ENCODE data around the gene PEX26. TPM values are rescaled to one million over a fixed set of nuclear protein-coding genes. Genes with fewer than 3 reads are reported as not detected.
A peak's percentile ranks its signal among the peaks of the same experiment; 100 is the strongest.
"Not testable (repeated sequence)": the region's sequence is repeated elsewhere in the genome, so short reads cannot be mapped to it uniquely, and the experiment has no call there.

Gene PEX26
- total RNA-seq, 4 donors from 2014 or later = 31.7 to 47.3 (median 39.1) TPM

DNA sequence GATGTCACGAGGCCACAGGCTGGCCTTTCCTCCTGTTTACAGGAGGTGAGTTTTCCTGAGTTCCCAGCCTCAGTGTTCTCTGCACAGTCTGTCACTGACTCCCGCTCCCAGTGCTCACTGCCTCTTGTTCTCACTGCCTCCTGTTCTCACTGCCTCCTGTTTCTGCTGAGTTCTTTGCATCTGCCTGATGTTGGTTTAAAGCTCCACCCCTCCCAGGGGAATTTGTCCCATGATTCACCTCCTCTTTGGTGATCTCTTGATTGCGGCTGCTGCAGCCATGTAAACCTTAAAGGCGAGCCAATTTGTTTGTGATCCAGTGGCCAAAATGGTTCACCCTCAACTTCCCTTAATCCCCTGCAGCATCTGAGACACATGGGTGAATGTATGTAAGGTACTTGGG is 26.8 kb downstream of the PEX26 start:
- H3K36me3 ChIP-seq = no peaks in the 10 kb centered on the region
- no peaks in the 10 kb centered on the region for H3K4me1 ChIP-seq
- TF ChIP-seq EP300 (IDR thresholded peaks at IDR 0.05) = no peak
- TF ChIP-seq POLR2AphosphoS5 (IDR thresholded peaks at IDR 0.05) = no peak
- no peak for TF ChIP-seq POLR2A (IDR thresholded peaks at IDR 0.05)
- TF ChIP-seq, protein P1, sequence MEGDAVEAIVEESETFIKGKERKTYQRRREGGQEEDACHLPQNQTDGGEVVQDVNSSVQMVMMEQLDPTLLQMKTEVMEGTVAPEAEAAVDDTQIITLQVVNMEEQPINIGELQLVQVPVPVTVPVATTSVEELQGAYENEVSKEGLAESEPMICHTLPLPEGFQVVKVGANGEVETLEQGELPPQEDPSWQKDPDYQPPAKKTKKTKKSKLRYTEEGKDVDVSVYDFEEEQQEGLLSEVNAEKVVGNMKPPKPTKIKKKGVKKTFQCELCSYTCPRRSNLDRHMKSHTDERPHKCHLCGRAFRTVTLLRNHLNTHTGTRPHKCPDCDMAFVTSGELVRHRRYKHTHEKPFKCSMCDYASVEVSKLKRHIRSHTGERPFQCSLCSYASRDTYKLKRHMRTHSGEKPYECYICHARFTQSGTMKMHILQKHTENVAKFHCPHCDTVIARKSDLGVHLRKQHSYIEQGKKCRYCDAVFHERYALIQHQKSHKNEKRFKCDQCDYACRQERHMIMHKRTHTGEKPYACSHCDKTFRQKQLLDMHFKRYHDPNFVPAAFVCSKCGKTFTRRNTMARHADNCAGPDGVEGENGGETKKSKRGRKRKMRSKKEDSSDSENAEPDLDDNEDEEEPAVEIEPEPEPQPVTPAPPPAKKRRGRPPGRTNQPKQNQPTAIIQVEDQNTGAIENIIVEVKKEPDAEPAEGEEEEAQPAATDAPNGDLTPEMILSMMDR (IDR thresholded peaks at IDR 0.05) = no peak
- H3K27ac ChIP-seq = no peak overlapping the region
- H3K9me3 ChIP-seq = no peaks in the 10 kb centered on the region
- no peaks in the 10 kb centered on the region for H3K27me3 ChIP-seq
- no peak for DNase-seq (ENCODE audit: low spot score in 2 of 2)
- WGBS = 84% methylated on average over 3 of the region's 4 CpGs
- no peak overlapping the region for H3K4me3 ChIP-seq

DNA sequence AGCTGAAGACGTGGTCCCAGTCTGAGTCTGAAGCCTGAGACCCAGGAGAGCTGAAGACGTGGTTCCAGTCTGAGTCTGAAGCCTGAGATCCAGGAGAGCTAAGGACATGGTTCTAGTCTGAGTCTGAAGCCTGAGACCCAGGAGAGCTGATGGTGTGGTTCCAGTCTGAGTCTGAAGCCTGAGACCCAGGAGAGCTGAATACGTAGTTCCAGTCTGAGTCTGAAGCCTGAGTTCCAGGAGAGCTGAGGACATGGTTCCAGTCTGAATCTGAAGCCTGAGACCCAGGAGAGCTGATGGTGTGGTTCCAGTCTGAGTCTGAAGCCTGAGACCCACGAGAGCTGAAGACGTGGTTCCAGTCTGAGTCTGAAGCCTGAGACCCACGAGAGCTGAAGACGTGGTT is 28.2 kb downstream of the PEX26 start:
- H3K27ac ChIP-seq; H3K9me3 ChIP-seq; H3K27me3 ChIP-seq; H3K36me3 ChIP-seq; DNase-seq (ENCODE audit: low spot score in 2 of 2); H3K4me3 ChIP-seq: not testable (repeated sequence)
- peaks cover 13% of the 10 kb centered on the region for H3K4me1 ChIP-seq
- WGBS = 92% methylated on average over 7 of the region's 7 CpGs

DNA sequence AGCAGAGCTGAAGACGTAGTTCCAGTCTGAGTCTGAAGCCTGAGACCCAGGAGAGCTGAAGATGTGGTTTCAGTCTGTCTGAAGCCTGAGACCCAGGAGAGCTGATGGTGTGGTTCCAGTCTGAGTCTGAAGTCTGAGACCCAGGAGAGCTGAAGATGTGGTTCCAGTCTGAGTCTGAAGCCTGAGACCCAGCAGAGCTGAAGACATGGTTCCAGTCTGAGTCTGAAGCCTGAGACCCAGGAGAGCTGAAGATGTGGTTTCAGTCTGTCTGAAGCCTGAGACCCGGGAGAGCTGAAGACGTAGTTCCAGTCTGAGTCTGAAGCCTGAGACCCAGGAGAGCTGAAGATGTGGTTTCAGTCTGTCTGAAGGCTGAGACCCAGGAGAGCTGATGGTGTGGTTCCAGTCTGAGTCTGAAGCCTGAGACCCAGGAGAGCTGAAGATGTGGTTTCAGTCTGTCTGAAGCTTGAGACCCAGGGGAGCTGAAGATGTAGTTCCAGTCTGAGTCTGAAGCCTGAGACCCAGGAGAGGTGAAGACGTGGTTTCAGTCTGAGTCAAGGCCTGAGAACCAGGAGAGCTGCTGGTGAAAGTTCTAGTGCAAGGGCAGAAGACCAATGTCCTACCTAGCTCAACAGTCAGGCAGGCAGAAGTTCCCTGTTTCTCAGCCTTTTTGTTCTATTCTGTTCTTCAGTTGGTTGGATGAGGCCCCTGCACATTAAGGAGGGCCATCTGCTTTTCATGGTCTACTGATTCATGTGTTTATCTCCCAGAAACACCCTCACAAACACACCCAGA is 29.0 kb downstream of the PEX26 start:
- 95% methylated on average over 2 of the region's 4 CpGs for WGBS
- not testable (repeated sequence) for H3K27me3 ChIP-seq; DNase-seq (ENCODE audit: low spot score in 2 of 2); H3K36me3 ChIP-seq; H3K27ac ChIP-seq; H3K4me3 ChIP-seq; H3K9me3 ChIP-seq
- peaks cover 21% of the 10 kb centered on the region for H3K4me1 ChIP-seq

DNA sequence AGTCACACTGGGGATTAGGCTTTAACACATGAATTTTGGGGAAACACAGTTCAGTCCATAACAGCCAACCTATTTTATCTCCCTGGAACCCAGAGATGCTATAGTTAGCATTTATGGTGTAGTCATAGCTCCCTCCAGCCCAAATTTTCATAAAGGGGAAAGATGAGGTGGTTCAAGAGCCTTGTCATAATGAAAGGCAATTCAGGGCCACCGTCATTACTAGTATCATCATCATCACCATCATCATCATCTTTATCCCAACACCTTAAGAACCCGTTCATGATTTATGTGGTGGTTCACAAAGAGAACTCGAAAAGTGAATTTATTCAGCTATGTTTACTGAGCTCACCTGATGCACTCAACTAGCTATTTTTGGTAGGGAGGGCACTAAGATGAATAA is 30.4 kb downstream of the PEX26 start:
- H3K4me3 ChIP-seq = no peak overlapping the region
- peaks cover 22% of the 10 kb centered on the region for H3K4me1 ChIP-seq
- no peak overlapping the region for H3K27ac ChIP-seq
- H3K27me3 ChIP-seq = peaks cover 5% of the 10 kb centered on the region
- WGBS = 86% methylated on average over 3 of the region's 3 CpGs
- H3K36me3 ChIP-seq = no peaks in the 10 kb centered on the region
- TF ChIP-seq POLR2A (IDR thresholded peaks at IDR 0.05) = no peak
- TF ChIP-seq POLR2AphosphoS5 (IDR thresholded peaks at IDR 0.05) = no peak
- TF ChIP-seq EP300 (IDR thresholded peaks at IDR 0.05) = no peak
- TF ChIP-seq, protein P1 (IDR thresholded peaks at IDR 0.05) = no peak
- DNase-seq (ENCODE audit: low spot score in 2 of 2) = no peak
- H3K9me3 ChIP-seq = no peaks in the 10 kb centered on the region

DNA sequence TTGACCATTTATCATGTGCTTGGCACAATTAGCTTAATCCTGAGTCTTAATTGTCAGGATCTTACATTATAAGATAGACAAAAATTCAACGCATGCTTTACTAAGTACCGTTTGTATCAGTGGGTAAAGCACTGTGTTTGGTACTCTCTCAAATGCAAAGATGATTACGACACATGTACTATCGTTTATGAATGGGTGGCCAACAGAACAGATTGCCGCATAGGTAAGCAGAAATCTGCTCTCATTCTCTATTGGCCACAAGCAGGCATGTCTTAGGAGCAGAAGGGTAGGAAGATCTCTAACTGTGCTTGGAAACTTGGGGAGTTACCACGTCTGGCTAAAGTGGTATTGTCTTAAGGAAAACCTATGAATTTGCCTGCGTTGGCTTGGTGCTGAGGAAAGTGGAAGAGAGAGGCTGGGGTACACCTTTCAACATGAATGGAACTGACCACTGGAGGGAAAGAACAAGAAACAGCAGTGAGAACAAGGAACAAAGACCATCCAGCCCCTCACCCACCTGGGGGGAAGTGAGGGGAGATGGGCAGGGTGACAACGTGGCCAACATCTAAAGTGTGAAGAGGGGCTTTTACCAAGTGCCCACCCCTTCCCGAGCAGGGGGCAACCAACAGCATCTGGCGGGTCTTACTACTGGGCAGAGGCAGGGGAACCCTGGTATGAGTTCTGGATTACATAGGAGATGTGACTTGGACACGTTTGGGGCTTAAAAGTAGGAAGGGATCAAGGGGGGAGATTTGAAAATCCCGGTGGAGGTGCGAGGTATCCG is 31.8 kb downstream of the PEX26 start:
- Histone ChIP-seq H3K9me3 (no peaks in the 10 kb centered on the region), H3K4me1 (peaks cover 22% of the 10 kb centered on the region), H3K27ac (no peak overlapping the region), H3K4me3 (peak overlapping the region; percentile 53), H3K27me3 (peaks cover 5% of the 10 kb centered on the region), H3K36me3 (no peaks in the 10 kb centered on the region)
- 49% methylated on average over 14 of the region's 14 CpGs for WGBS
- TF ChIP-seq, protein P1 (IDR thresholded peaks at IDR 0.05) = no peak
- TF ChIP-seq POLR2AphosphoS5 (IDR thresholded peaks at IDR 0.05) = no peak
- TF ChIP-seq POLR2A (IDR thresholded peaks at IDR 0.05) = no peak
- no peak for TF ChIP-seq EP300 (IDR thresholded peaks at IDR 0.05)
- no peak for DNase-seq (ENCODE audit: low spot score in 2 of 2)

DNA sequence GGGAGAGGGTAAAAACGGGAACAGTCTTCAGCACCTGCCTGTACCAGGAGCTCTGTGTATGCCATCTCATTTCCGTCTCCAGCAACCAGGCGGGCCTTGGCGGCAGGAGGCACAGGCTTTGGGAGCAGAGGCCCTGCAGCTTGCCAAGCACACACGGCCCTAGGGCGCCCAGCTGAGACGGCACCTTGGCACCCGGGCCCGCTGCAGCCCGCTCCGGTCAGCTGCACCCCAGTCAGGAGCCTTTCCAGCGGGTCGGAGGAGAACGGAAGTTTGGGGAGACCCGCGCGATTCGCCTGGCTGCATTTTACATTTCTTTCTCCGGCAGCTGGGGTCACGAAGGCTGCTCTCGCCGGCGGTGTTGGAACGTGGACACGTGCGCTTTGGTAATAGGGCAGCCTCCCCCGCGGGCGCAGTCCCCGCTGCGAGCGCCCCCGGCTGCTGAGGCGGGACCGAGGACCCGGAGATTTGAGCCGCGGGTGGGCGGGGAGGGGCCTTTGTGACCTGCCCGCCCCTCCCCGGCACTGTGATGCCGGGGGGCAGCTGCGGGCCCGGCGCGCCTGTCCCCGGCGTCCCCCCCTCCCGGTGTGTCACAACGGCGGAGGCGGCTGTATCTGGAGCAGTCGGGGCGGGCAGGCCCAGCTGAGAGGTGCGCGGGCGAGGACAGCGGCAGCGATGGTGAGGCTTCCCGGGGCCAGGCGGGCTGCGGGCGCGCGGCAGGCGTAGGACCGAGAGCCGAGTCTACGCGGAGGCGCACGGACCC is 32.6 kb downstream of the PEX26 start, which contains the start of gene TUBA8:
TUBA8 (plus strand) TSS at position 616 of the 760 bp plus-strand sequence; CDS start at position 673, 57 bp downstream.
- Histone ChIP-seq H3K36me3 (no peaks in the 10 kb centered on the region), H3K27ac (no peak within 1 kb of the TSS), H3K27me3 (peaks cover 5% of the 10 kb centered on the region), H3K4me1 (peaks cover 22% of the 10 kb centered on the region), H3K4me3 (peak within 1 kb of the TSS; percentile 53), H3K9me3 (no peaks in the 10 kb centered on the region)
- WGBS = 0% methylated on average over 4 of the region's 72 CpGs
- peak; percentile 73 to 87 for DNase-seq (ENCODE audit: low spot score in 2 of 2)
- TF ChIP-seq EP300 (IDR thresholded peaks at IDR 0.05) (no peak), POLR2A (IDR thresholded peaks at IDR 0.05) (no peak), POLR2AphosphoS5 (IDR thresholded peaks at IDR 0.05) (no peak)
- TF ChIP-seq, protein P1 (IDR thresholded peaks at IDR 0.05) = no peak
